Kasumi-1 (cell line): Measurements from ENCODE around the gene SLC9A6.
"Not testable (repeated sequence)": the region's sequence is repeated elsewhere in the genome, so short reads cannot be mapped to it uniquely, and the experiment has no call there.

ENCODE experiments used
- DNase-seq, 2 experiments: peaks; one replicate each; lab custom pipeline; 2025; lab: John Stamatoyannopoulos, UW

Gene SLC9A6

GRCh38 chrX:136063340-136064079, 78.3 kb downstream of the SLC9A6 start:
- peak; percentile 39 to 60 for DNase-seq

GRCh38 chrX:136064661-136065043, 79.4 kb downstream of the SLC9A6 start:
- no peak for DNase-seq

GRCh38 chrX:136065044-136065671, 79.9 kb downstream of the SLC9A6 start:
- peak; percentile 8 to 17 for DNase-seq

- DNase-seq = no peak
These were observed 81.9 kb downstream of the SLC9A6 start for GRCh38 chrX:136067097-136067496.

- DNase-seq = no peak
These were observed 82.7 kb downstream of the SLC9A6 start for GRCh38 chrX:136067966-136068365.

- no peak for DNase-seq
These were observed 91.7 kb downstream of the SLC9A6 start for GRCh38 chrX:136076942-136077341.

- no peak for DNase-seq
These were observed 95.5 kb downstream of the SLC9A6 start for GRCh38 chrX:136080766-136081165.

- DNase-seq = peak in 1 of 2 experiments; percentile 6
These were observed 101.3 kb downstream of the SLC9A6 start for GRCh38 chrX:136086521-136086920.

- not testable (repeated sequence) for DNase-seq
These were observed 106.7 kb downstream of the SLC9A6 start for GRCh38 chrX:136091898-136092297.

- DNase-seq = no peak
These were observed 109.7 kb downstream of the SLC9A6 start for GRCh38 chrX:136094962-136095361.
